Melanocyte of skin (primary cell): ENCODE results near the gene SSH3. TPM values are rescaled to one million over a fixed set of nuclear protein-coding genes. Genes with fewer than 3 reads are reported as not detected.

Experiments used
- small RNA-seq, 2 donors: library from RNA; depleted of rRNA; stranded (forward); fragments of <200 nt; gene quantifications; one replicate each; pipeline ENCODE3, GENCODE V24; 2012
- total RNA-seq, 2 donors: library from RNA; depleted of rRNA; stranded (reverse); fragments of >200 nt; gene quantifications; 2 replicates each; pipeline ENCODE4 v1.2.3, GENCODE V29; 2012

The SSH3 gene
- total RNA-seq = 10 to 100 TPM; 11.7 to 14.8 TPM

GRCh38 chr11:67303132-67303834 lies at the start of gene SSH3:
Gene SSH3 (plus strand): TSS chr11:67303530. CDS start chr11:67303626, 96 bp downstream.

GRCh38 chr11:67266449-67267187 lies 36.7 kb upstream of the SSH3 start, which contains the start of gene GRK2:
Gene GRK2 (plus strand): TSS chr11:67266473. CDS start chr11:67266700, 227 bp downstream.

GRCh38 chr11:67289226-67289650 lies 14.1 kb upstream of the SSH3 start, which contains the start of gene ANKRD13D:
Gene ANKRD13D (plus strand): TSS chr11:67289303. CDS start chr11:67289461, 158 bp downstream.

GRCh38 chr11:67353317-67354074 lies 50.2 kb downstream of the SSH3 start, which contains the start of gene POLD4:
Gene POLD4 (minus strand): TSS chr11:67353546. CDS start chr11:67353399, 147 bp downstream.

Small RNA genes within 50 kb of the gene (small RNA-seq; reads per million reads assigned to genes)
- 0 reads per million in 2 donors for gene RN7SKP239

Other genes starting within 250 kb of the SSH3 start
- gene RHOD, start 246.7 kb upstream of the SSH3 start, total RNA-seq = 1 to 10 TPM; 2.3 to 4.1 TPM
- gene KDM2A, start 184.3 kb upstream of the SSH3 start, total RNA-seq = 10 to 100 TPM; 36.1 to 36.6 TPM
- gene GRK2, start 37.1 kb upstream of the SSH3 start, total RNA-seq = 10 to 100 TPM; 32.3 to 42.0 TPM
- 10 to 100 TPM; 43.7 to 44.3 TPM for gene ANKRD13D, start 14.2 kb upstream of the SSH3 start, total RNA-seq
- 10 to 100 TPM; 18.3 to 22.4 TPM for gene POLD4, start 50.0 kb downstream of the SSH3 start, total RNA-seq
- under 1 TPM; 0.33 to 0.34 TPM for gene CLCF1, start 70.1 kb downstream of the SSH3 start, total RNA-seq
- 10 to 100 TPM; 10.7 to 11.0 TPM for gene RAD9A, start 88.5 kb downstream of the SSH3 start, total RNA-seq
- gene PPP1CA, start 98.3 kb downstream of the SSH3 start, total RNA-seq = 100 to 1,000 TPM; 176 to 244 TPM
- gene TBC1D10C, start 100.6 kb downstream of the SSH3 start, total RNA-seq = not detected
- under 1 TPM in 1 of 2 donors, not detected in 1; under 0.01 TPM for gene CARNS1, start 112.1 kb downstream of the SSH3 start, total RNA-seq
- gene RPS6KB2, start 125.0 kb downstream of the SSH3 start, total RNA-seq = 10 to 100 TPM; 33.3 to 37.5 TPM
- gene PTPRCAP, start 134.2 kb downstream of the SSH3 start, total RNA-seq = 1 to 10 TPM in 1 of 2 donors, under 1 TPM in 1; 0.33 to 1.0 TPM
- gene CORO1B, start 139.9 kb downstream of the SSH3 start, total RNA-seq = 100 to 1,000 TPM; 120 to 134 TPM
- not detected for gene GPR152, start 149.2 kb downstream of the SSH3 start, total RNA-seq
- gene CABP4, start 151.8 kb downstream of the SSH3 start, total RNA-seq = not detected
- 10 to 100 TPM; 19.0 to 26.8 TPM for gene TMEM134, start 165.7 kb downstream of the SSH3 start, total RNA-seq
- gene AIP, start 179.5 kb downstream of the SSH3 start, total RNA-seq = 10 to 100 TPM; 52.3 to 81.6 TPM
- gene PITPNM1, start 201.8 kb downstream of the SSH3 start, total RNA-seq = 10 to 100 TPM; 14.0 to 15.8 TPM
- gene CDK2AP2, start 204.6 kb downstream of the SSH3 start, total RNA-seq = 10 to 100 TPM; 14.5 to 19.3 TPM
- not detected for gene CABP2, start 219.9 kb downstream of the SSH3 start, total RNA-seq